IMR-90 (cell line): Measurements from ENCODE around the gene SPINK4. TPM values are rescaled to one million over a fixed set of nuclear protein-coding genes. Genes with fewer than 3 reads are reported as not detected.

Source experiments
- ATAC-seq: fragments of 200-7000 bp; cut with Tn5 transposase; 2 replicates; pipeline ENCODE4 v1.9.1; 2020; ENCODE audit warnings: low read depth, mild to moderate bottlenecking, moderate library complexity
- BruUV-seq: library from RNA; stranded (reverse); fragments of 400-500 nt; replicated peaks from 2 replicates; lab custom pipeline; 2021; lab: Mats Ljungman, UMichigan
- CTCF ChIA-PET: fragments of 300-600 bp; formaldehyde crosslinking; extraction: SDS; loops from one replicate; lab custom pipeline; 2021; ENCODE audit warnings: antibody characterized with exemption; lab: Yijun Ruan, JAX
- POLR2A ChIA-PET: fragments of 300-600 bp; sonication (Branson Sonifier 250); formaldehyde crosslinking; loops from one replicate; lab custom pipeline; 2022; ENCODE audit warnings: antibody characterized with exemption; ENCODE audit not compliant: unreplicated experiment; lab: Charles Lee
- DNase-seq: peaks from one replicate; pipeline ENCODE4 v3.0.0; 2013
- H2AFZ ChIP-seq: replicated peaks from 2 replicates; pipeline ENCODE3; 2013; ENCODE audit warnings: low read length, mild to moderate bottlenecking; ENCODE audit not compliant: poor library complexity
- H2AK5ac ChIP-seq: 2 replicates; pipeline ENCODE4 v1.6.1; 2013; ENCODE audit warnings: low read depth, low read length, inconsistent platforms
- H2AK9ac ChIP-seq: replicated peaks from 2 replicates; pipeline ENCODE3; 2013; ENCODE audit warnings: mild to moderate bottlenecking, low read depth, low read length, moderate library complexity; ENCODE audit not compliant: poor library complexity
- H2BK120ac ChIP-seq: 2 replicates; pipeline ENCODE4 v1.6.1; 2013; ENCODE audit warnings: low read depth, low read length, inconsistent platforms
- H2BK15ac ChIP-seq: 3 replicates; pipeline ENCODE4 v1.6.1; 2013; ENCODE audit warnings: low read depth, low read length, inconsistent platforms
- H2BK20ac ChIP-seq: 2 replicates; pipeline ENCODE4 v1.6.1; 2013; ENCODE audit warnings: low read depth, mild to moderate bottlenecking, inconsistent platforms, low read length, moderate library complexity
- H2BK5ac ChIP-seq: 2 replicates; pipeline ENCODE4 v1.6.1; 2013; ENCODE audit warnings: mild to moderate bottlenecking, low read depth, low read length, inconsistent platforms; ENCODE audit not compliant: poor library complexity, severe bottlenecking
- H3K14ac ChIP-seq: replicated peaks from 2 replicates; pipeline ENCODE4 v1.6.1; 2013; ENCODE audit warnings: low read depth, low read length, inconsistent platforms
- H3K18ac ChIP-seq: 2 replicates; pipeline ENCODE4 v1.6.1; 2013; ENCODE audit warnings: low read depth, low read length, control low read depth
- H3K23ac ChIP-seq: 2 replicates; pipeline ENCODE4 v1.6.1; 2013; ENCODE audit warnings: low read depth, low read length, inconsistent platforms
- H3K27ac ChIP-seq: 2 replicates; pipeline ENCODE4 v1.5.1; 2013; ENCODE audit warnings: mild to moderate bottlenecking, control low read depth, low read length; ENCODE audit not compliant: insufficient read depth
- H3K27me3 ChIP-seq: 2 replicates; pipeline ENCODE4 v1.6.1; 2013; ENCODE audit warnings: low read length; ENCODE audit not compliant: control insufficient read depth, insufficient read depth
- H3K36me3 ChIP-seq: 2 replicates; pipeline ENCODE4 v1.6.1; 2013; ENCODE audit warnings: low read length, mixed read lengths; ENCODE audit not compliant: control insufficient read depth, insufficient read depth
- H3K4ac ChIP-seq: 2 replicates; pipeline ENCODE4 v1.6.1; 2013; ENCODE audit warnings: low read depth, low read length, inconsistent platforms
- H3K4me1 ChIP-seq: 2 replicates; pipeline ENCODE4 v1.6.1; 2013; ENCODE audit warnings: low read length, mixed read lengths; ENCODE audit not compliant: control insufficient read depth, insufficient read depth
- H3K4me2 ChIP-seq: 2 replicates; pipeline ENCODE4 v1.6.1; 2013; ENCODE audit warnings: low read depth, mild to moderate bottlenecking, control low read depth, low read length, moderate library complexity
- H3K4me3 ChIP-seq: 2 replicates; pipeline ENCODE4 v1.5.1; 2013; ENCODE audit warnings: low read depth, mild to moderate bottlenecking, control low read depth, low read length, moderate library complexity; ENCODE audit not compliant: insufficient read depth
- H3K56ac ChIP-seq: 2 replicates; pipeline ENCODE4 v1.6.1; 2013; ENCODE audit warnings: low read length, inconsistent platforms; ENCODE audit not compliant: insufficient read depth; ENCODE audit errors: extremely low read depth
- H3K79me1 ChIP-seq, 2 experiments: 2 replicates each; pipeline ENCODE4 v1.6.1; 2013; ENCODE audit warnings: low read length in 2 of 2, inconsistent platforms in 1 of 2, low read depth in 1 of 2
- H3K9ac ChIP-seq: 2 replicates; pipeline ENCODE4 v1.6.1; 2013; ENCODE audit warnings: low read depth, low read length, control low read depth
- H3K9me1 ChIP-seq: 2 replicates; pipeline ENCODE4 v1.6.1; 2013; ENCODE audit warnings: low read length, inconsistent platforms; ENCODE audit not compliant: insufficient read depth
- H3K9me3 ChIP-seq: 2 replicates; pipeline ENCODE4 v1.6.1; 2013; ENCODE audit warnings: low read length; ENCODE audit not compliant: control insufficient read depth, insufficient read depth
- H4K20me1 ChIP-seq: 2 replicates; pipeline ENCODE4 v1.6.1; 2013; ENCODE audit warnings: low read length, inconsistent platforms; ENCODE audit not compliant: insufficient read depth
- H4K5ac ChIP-seq: 2 replicates; pipeline ENCODE4 v1.6.1; 2013; ENCODE audit warnings: mild to moderate bottlenecking, low read depth, low read length, control low read depth
- H4K8ac ChIP-seq, 2 experiments: 2 replicates each; pipeline ENCODE4 v1.6.1; 2013; ENCODE audit warnings: low read depth in 2 of 2, low read length in 2 of 2, control low read depth in 1 of 2, inconsistent platforms in 1 of 2
- H4K91ac ChIP-seq: 2 replicates; pipeline ENCODE4 v1.6.1; 2013; ENCODE audit warnings: low read depth, low read length, inconsistent platforms; ENCODE audit not compliant: insufficient read depth
- ELK1 ChIP-seq: fragments of 150-350 bp; IDR thresholded peaks from 2 replicates; pipeline ENCODE4 v1.6.1; 2016; ENCODE audit warnings: low read depth, mild to moderate bottlenecking, low read length, moderate library complexity, borderline replicate concordance
- RAD21 ChIP-seq: IDR thresholded peaks from 2 replicates; pipeline ENCODE4 v1.6.1; 2012; ENCODE audit warnings: low read length, improper control_type of control experiment
- WGBS, 2 experiments: methylation state at CpG; one replicate each; pipeline versions ENCODE4 v1.1.5 to v1.1.7; 2013; ENCODE audit warnings: missing lambda C conversion rate in 2 of 2; ENCODE audit not compliant: insufficient read length in 1 of 2; ENCODE audit errors: extremely low coverage in 2 of 2; 5-methylcytosine and 5-hydroxymethylcytosine counted together
- dilution Hi-C: fragments of 300-500 bp; cut with HindIII; formaldehyde crosslinking; loops from one replicate; pipeline ENCODE4 v1.14.3; 2018; ENCODE audit warnings: low sequenced_read_pairs; ENCODE audit not compliant: unreplicated experiment
- in situ Hi-C: fragments of 300-500 bp; cut with MboI; formaldehyde crosslinking; loops from 3 replicates; pipeline ENCODE4 v1.14.3; 2019; ENCODE audit warnings: low sequenced_read_pairs, inconsistent platforms, mixed read lengths
- intact Hi-C: fragments of 100-400 bp; cut with micrococcal nuclease; formaldehyde crosslinking; loops from 2 replicates; pipeline ENCODE4 v1.10.0; 2022
- polyA plus RNA-seq, 3 experiments: library from polyadenylated mRNA; depleted of rRNA; stranded (reverse); fragments of >200 nt; gene quantifications; 2 replicates each; pipeline ENCODE4 v1.2.3, GENCODE V29; 2012; ENCODE audit warnings: low replicate concordance in 1 of 3
- total RNA-seq: library from RNA; depleted of rRNA; stranded (reverse); fragments of >200 nt; gene quantifications from 2 replicates; pipeline ENCODE4 v1.2.3, GENCODE V29; 2012

The SPINK4 gene
- total and polyA plus RNA-seq, 2 of the 4 experiments (the other 2 are of a cell fraction): not detected

GRCh38 chr9:33230756-33231622 is 9.0 kb upstream of the SPINK4 start:
- Histone ChIP-seq H3K14ac (0 out of 2 replicates have a peak overlapping the region, but pooled peaks have one; percentile 25), H4K91ac (peak overlapping the region; percentile 35), H3K56ac (no peak overlapping the region), H3K27me3 (no peaks in the 10 kb centered on the region), H4K8ac (no peak overlapping the region), H2AFZ (no peak overlapping the region), H3K27ac (no peak overlapping the region), H2AK5ac (peak overlapping the region; percentile 32), H2BK20ac (no peak overlapping the region), H3K4ac (no peak overlapping the region), H2BK5ac (no peak overlapping the region), H3K4me1 (peaks cover 20% of the 10 kb centered on the region), H3K9me1 (peaks cover 24% of the 10 kb centered on the region), H3K79me1 (peaks cover 0 to 3% of the 10 kb centered on the region in 2 experiments; a peak in 1 of 4 replicates), H3K36me3 (no peaks in the 10 kb centered on the region), H3K4me3 (no peak overlapping the region), H4K20me1 (no peaks in the 10 kb centered on the region), H2BK15ac (no peak overlapping the region), H3K4me2 (no peak overlapping the region), H2BK120ac (no peak overlapping the region), H3K23ac (no peak overlapping the region), H3K18ac (no peak overlapping the region), H3K9ac (no peak overlapping the region), H4K5ac (no peak overlapping the region), H2AK9ac (no peak overlapping the region), H3K9me3 (no peaks in the 10 kb centered on the region)
- intact Hi-C loops: no loop called here
- ChIA-PET POLR2A (no interaction called here), CTCF (no interaction called here)
- ATAC-seq: no peak
- no TSS peak for BruUV-seq
- TF ChIP-seq RAD21: no peak
- no peak for TF ChIP-seq ELK1
- in situ Hi-C loops: no loop called here
- no CpG with 5 or more reads among the region's 13 CpGs for WGBS, 2 experiments
- dilution Hi-C loops: no loop called here
- no peak for DNase-seq
